GM19452 (cell line): ENCODE measurements around the gene ULK4.
"Not testable (repeated sequence)": the region's sequence is repeated elsewhere in the genome, so short reads cannot be mapped to it uniquely, and the experiment has no call there.

Source experiments
- ATAC-seq: cut with Tn5 transposase; IDR thresholded peaks from one replicate; pipeline ENCODE4 v1.9.1; 2021; ENCODE audit not compliant: unreplicated experiment

Gene ULK4

DNA sequence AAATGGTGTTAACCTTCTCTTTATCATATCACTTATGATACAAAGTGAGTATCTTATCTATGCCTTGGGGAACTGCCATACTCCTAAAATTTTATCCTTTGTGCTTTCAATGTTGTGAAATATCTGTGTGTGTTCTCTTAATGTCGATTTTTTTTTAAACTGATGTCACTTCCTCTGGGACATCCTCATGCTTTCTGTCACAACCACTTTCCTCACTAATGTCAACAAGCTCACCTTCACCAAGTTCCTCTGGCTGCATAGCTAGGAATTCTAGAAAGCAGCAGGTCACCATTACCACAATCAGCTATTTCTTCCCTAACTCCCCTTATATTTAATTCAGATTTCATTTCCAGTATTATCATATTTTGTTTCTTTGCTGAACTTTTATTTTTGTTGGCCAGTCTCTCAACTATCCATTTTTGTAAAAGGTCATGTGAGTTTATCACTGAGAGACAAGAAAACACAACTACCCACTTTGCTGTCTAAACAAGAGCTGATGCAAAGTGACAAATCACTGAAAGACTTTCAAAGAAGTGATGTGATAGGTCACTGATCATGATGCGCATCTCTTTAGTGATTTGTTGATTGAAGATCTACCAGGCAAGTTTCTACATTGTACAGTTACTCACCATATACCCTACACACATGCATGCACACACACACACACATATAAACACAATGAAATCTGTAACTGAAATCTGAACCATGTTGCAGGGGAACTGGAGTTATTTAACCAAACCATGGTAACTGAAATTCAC lies 369.0 kb downstream of the ULK4 start:
- ATAC-seq = no peak

- no peak for ATAC-seq
Measured at GRCh38 chr3:41583014-41583413, 378.9 kb downstream of the ULK4 start.

DNA sequence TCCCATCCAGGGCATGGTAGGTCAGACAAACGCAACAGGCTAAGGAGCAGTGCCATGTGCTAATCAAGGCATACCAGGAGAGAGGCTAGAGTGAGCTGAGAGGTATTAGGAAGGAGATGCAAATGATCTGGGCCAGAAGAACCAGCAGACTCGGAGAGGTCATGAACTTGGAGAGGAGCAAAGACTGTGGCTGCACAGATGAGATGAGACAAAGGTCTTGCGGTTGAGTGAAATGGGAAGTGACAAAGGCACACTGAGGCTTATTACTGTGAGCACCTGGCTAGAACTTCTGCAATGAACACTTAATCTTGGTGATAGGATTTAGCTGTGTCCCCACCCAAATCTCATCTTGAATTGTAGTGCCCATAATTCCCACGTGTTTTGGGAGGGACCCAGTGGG lies 380.2 kb downstream of the ULK4 start:
- ATAC-seq = peak; percentile 95

GRCh38 chr3:41580274-41580959 lies 381.5 kb downstream of the ULK4 start:
- no peak for ATAC-seq

GRCh38 chr3:41579861-41580260 lies 382.0 kb downstream of the ULK4 start:
- no peak for ATAC-seq

- ATAC-seq = no peak
Measured at GRCh38 chr3:41578798-41579197, 383.1 kb downstream of the ULK4 start.

DNA sequence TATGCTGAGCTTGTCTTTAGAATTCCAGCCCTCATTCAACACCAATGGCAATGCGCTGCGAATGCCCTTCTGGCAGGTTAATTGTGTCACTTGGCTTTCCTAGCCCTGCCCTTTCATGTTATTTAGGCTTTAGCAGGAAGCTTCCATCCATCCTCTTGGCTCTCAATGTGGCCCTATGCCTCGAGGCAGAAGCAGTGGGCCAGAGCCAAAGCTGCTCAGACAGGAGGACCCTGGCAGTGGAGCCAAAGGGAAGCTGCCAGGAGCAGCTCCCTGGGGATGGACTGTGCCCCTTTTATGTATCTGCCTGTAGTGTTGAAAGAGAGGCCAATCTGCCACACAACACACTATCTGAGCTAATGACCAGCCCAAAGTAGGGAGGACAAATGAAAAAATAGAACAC lies 386.2 kb downstream of the ULK4 start:
- ATAC-seq = no peak

DNA sequence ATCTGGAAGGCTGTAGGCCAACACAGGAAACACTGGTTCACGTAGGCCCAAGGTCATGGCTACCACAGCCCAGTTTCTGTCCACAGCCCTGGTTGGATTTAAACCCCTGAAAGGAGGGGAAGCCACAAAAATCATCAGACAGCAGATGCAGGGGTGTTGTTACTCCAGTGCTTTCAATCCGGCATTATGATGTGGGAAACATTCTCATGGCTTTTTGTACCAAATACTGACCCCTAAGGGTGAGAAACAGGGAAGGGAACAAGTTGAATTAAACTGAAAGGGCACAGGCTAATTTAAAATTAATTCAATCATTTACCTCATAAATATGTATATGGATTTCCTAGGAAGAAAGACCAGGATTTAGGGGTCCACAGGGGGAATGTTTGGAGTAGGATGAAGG lies 387.0 kb downstream of the ULK4 start:
- no peak for ATAC-seq

DNA sequence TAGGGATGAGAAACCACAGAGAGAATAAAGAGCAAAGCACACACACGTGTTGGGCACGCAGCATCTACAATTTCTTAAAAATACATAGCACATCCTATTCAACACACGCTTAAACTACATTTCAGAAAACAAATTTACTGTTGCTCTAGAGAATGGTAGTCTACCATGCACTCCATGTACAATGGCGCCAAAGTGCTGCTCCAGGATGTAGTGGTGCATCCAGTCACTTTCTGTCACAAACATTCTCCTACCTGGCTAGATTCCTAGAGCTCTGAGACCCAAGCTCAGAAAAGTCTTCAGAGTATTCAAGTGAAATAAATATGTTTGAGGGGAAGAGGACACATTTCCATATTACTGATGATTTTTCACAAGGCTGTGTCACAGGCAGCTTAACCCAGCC lies 388.3 kb downstream of the ULK4 start:
- no peak for ATAC-seq

DNA sequence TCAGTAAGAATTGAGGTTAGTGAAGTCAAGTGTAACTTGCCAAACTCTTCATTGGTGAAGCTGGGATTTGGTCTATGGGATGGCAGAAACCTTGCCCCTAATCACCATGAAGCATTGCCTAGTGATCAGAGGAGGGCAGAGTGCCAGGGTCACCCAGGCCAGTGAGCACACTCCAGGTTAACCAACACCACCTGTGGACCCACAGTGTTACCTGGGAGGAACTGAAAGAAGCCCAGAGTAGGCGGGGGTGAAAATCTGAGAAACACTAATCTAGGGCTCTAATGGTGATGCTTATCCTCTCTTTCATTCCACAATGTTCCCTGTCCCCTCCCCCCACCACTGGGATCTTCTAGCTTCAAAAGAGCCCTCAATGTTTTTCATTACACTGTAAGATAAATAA lies 389.8 kb downstream of the ULK4 start:
- no peak for ATAC-seq

DNA sequence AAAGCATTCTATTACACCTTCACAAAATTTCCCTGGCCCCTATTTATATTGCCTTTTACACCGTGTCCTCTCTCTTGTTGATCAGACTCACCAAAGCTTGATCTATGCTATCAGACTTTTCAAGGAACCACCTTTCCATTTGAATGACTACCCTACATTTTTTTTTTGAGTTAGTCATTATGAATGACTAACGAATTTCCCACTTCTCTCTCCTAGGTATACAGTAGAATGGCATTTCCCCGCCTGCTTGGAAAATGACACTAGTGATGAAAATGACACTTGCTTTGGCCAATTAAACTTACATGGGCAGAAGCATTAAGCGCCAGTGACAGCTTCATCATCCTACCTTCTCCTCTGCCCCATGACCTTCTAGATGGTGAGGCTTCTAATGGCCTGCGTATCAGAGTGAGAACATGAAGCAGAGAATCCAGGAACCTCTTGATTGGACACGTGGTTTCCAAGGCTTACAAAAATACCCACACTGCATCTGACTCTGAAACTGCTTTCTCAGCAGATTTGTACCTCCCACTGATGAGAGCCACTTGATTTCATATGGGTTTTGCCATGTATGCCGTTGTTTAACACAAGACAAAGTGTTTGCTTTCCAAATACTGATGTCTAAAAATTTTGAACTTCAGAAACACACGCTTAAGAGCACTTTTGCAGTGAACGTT lies 392.1 kb downstream of the ULK4 start:
- no peak for ATAC-seq

- no peak for ATAC-seq
Measured at GRCh38 chr3:41565948-41566514, 395.9 kb downstream of the ULK4 start.

DNA sequence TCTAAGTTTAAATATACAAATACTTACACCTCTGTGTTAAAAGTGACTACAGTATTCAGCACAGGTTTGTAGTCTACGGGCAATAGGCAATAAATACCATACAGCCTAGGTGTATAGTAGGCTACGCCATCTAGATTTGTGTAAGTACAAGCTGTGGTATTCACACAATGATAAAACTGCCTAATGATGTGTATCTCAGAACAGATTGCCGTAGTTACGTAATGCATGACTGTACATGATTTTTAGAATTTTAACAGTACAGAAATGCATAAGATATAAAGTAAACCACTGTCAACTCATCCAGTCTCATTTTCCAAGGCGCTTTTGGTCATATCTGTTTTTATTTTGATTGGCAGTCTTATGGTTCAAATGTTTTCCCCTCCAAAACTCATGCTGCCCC lies 396.9 kb downstream of the ULK4 start:
- ATAC-seq = no peak

GRCh38 chr3:41556245-41556644 lies 405.7 kb downstream of the ULK4 start:
- not testable (repeated sequence) for ATAC-seq

DNA sequence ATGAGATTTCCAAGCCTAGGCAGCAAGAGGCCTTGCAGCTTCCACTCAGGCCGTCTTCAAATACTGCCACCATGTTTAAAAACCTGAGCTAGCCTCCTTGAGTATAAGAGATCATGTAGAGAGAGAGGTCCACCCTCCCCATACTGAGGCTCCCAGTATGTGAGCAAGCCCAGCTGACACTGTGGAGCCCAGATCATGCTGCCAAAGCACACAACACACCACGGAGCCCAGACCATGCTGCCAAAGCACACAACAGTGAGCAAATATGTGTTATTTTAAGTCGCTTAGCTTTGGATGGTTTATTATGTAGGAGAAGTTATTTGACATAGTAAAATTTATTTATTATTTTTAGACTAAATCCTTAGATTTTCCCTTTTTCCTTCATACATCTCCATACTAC lies 428.9 kb downstream of the ULK4 start:
- no peak for ATAC-seq

- no peak for ATAC-seq
Measured at GRCh38 chr3:41526995-41527573, 434.8 kb downstream of the ULK4 start.

GRCh38 chr3:41525303-41526064 lies 436.4 kb downstream of the ULK4 start:
- ATAC-seq = no peak

GRCh38 chr3:41523897-41524296 lies 438.0 kb downstream of the ULK4 start:
- no peak for ATAC-seq

- peak; percentile 62 for ATAC-seq
Measured at GRCh38 chr3:41522612-41523011, 439.3 kb downstream of the ULK4 start.

DNA sequence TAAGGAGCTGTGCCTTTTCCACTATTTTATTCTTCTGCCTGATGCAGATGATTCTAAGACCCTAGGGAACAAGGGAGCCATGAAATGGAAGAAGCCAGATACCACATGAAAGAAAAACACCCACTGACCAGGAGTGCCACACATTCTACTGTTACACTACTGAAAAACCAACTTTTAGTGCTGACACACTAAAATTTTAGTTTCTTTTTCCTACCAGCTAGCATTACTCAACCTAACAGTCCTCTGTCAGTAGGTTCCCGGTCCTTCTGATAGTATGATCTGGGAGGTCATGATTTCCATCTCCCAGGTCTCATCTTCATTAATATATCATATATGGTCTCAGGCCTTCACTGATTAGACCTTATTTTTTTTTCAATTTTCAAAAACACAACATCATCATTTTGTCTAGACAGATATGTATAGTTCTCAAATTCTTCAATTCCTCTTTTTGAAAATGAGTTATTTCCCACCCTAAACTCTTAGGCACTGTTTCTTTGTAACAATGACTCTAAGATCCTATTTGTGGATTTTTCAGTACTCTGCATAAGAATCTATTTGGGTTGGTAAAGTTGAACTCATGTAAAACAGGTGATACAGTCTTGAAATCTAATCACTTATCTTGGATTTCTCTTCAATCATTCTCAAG lies 440.8 kb downstream of the ULK4 start:
- ATAC-seq = no peak
